Right lobe of liver (tissue), 6 donors: ENCODE data around the gene NKAIN2. TPM values are rescaled to one million over a fixed set of nuclear protein-coding genes. Genes with fewer than 3 reads are reported as not detected.

Experiments
- ATAC-seq, 4 donors: fragments of 200-7000 bp; cut with Tn5 transposase; one replicate each; pipeline ENCODE4 v1.9.1; 2020; ENCODE audit warnings: mild to moderate bottlenecking in 4 of 4, moderate library complexity in 4 of 4
- DNase-seq, 3 donors: peaks; one replicate each; pipeline ENCODE4 v3.0.0-alpha.2; 2020
- H3K27ac ChIP-seq, 3 donors: fragments of 200-600 bp; one replicate each; pipeline ENCODE4 v1.8.0; 2022
- H3K27me3 ChIP-seq, 2 donors: fragments of 200-600 bp; one replicate each; pipeline ENCODE4 v1.8.0; 2022
- H3K36me3 ChIP-seq, 4 donors: fragments of 200-600 bp; sonication (generic) in 1 of 4; one replicate each; pipeline versions ENCODE4 v1.5.1 to v1.8.0; 2017 to 2022; ENCODE audit warnings: control low read depth in 1 of 4
- H3K4me1 ChIP-seq, 4 donors: fragments of 200-600 bp; sonication (generic) in 1 of 4; one replicate each; pipeline versions ENCODE4 v1.5.1 to v1.8.0; 2017 to 2022; ENCODE audit warnings: control low read depth in 1 of 4
- H3K4me3 ChIP-seq, 3 donors: fragments of 200-600 bp; one replicate each; pipeline ENCODE4 v1.8.0; 2022
- H3K9me3 ChIP-seq, 4 donors: fragments of 200-600 bp; sonication (generic) in 1 of 4; one replicate each; pipeline versions ENCODE4 v1.5.1 to v1.8.0; 2017 to 2022; ENCODE audit warnings: control low read depth in 1 of 4
- POLR2A ChIP-seq: fragments of 450-650 bp; IDR thresholded peaks from one replicate; pipeline ENCODE4 v1.6.1; 2017; ENCODE audit warnings: antibody characterized with exemption, mild to moderate bottlenecking
- WGBS: methylation state at CpG from one replicate; pipeline ENCODE4 v1.1.6; 2018; ENCODE audit warnings: low coverage, low lambda C conversion rate; ENCODE audit not compliant: insufficient coverage; ENCODE audit errors: missing lambda C conversion rate; 5-methylcytosine and 5-hydroxymethylcytosine counted together
- intact Hi-C, 2 donors: fragments of 100-400 bp; cut with DNase I; formaldehyde crosslinking; loops; one replicate each; pipeline versions ENCODE4 v1.11.2 to v1.14.1; 2022
- total RNA-seq, 6 experiments: library from RNA; depleted of rRNA in 2 of 6; stranded (reverse); fragments of >200 nt in 2 of 6; fragmentation: NEBNext Ultra II Directional in 3 of 6; extraction: Animal tissue kit (Norgen Biotek cat#: 25700) in 3 of 6; gene quantifications; one replicate each; pipeline versions ENCODE4 v1.1.0 to v1.2.4, GENCODE V29; 2016 to 2023
- TF ChIP-seq, protein P1 (sequence below), 4 donors: fragments of 200-600 bp in 3 of 4; fragments of 450-650 bp in 1 of 4; IDR thresholded peaks; one replicate each; pipeline versions ENCODE4 v1.5.1 to v1.8.0; 2016 to 2022; ENCODE audit warnings: antibody characterized with exemption in 4 of 4, mild to moderate bottlenecking in 2 of 4
- donor health status: DM: no; HTN: yes; CAD: no.
- donor health status: DM: no; HTN: no; CAD: no.
- donor health status: DM: no; HTN: no; CAD: no.
- donor health status: DM: no; HTN: yes; CAD: no.
- donor health status: DM: no; HTN: yes; CAD: no.

NKAIN2 gene
- total RNA-seq, 6 experiments from 2014 or later: 0.16 to 0.28 TPM; not detected in 4

DNA sequence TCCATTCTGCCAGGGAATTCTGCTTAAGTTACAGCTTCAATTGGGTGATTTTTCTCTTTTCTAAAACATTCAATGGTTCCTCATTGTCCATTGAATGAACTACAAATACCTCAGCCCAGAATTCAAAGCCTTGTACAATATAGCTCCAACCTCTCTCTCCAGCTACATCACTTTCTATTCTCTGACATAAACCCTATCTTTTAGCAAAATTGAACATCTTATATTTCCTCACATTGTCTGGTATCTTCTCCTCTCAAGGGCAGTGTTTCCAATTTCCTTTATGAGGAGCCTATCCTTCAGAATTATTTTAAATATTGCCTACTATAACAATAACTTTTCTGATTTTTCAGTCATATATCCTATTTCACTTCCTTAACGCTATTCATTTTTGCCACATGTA lies 955.0 kb downstream of the NKAIN2 start:
- ATAC-seq: no peak
- Histone ChIP-seq H3K36me3 (no peaks in the 10 kb centered on the region), H3K27me3 (no peaks in the 10 kb centered on the region), H3K4me3 (no peak overlapping the region), H3K27ac (no peak overlapping the region), H3K9me3 (no peaks in the 10 kb centered on the region), H3K4me1 (no peaks in the 10 kb centered on the region)
- DNase-seq: no peak
- intact Hi-C loops: no loop called here
- no peak for TF ChIP-seq POLR2A
- TF ChIP-seq, protein P1, sequence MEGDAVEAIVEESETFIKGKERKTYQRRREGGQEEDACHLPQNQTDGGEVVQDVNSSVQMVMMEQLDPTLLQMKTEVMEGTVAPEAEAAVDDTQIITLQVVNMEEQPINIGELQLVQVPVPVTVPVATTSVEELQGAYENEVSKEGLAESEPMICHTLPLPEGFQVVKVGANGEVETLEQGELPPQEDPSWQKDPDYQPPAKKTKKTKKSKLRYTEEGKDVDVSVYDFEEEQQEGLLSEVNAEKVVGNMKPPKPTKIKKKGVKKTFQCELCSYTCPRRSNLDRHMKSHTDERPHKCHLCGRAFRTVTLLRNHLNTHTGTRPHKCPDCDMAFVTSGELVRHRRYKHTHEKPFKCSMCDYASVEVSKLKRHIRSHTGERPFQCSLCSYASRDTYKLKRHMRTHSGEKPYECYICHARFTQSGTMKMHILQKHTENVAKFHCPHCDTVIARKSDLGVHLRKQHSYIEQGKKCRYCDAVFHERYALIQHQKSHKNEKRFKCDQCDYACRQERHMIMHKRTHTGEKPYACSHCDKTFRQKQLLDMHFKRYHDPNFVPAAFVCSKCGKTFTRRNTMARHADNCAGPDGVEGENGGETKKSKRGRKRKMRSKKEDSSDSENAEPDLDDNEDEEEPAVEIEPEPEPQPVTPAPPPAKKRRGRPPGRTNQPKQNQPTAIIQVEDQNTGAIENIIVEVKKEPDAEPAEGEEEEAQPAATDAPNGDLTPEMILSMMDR (IDR thresholded peaks at IDR 0.05): no peak
- WGBS: 100% methylated on average over 1 of the region's 1 CpG

DNA sequence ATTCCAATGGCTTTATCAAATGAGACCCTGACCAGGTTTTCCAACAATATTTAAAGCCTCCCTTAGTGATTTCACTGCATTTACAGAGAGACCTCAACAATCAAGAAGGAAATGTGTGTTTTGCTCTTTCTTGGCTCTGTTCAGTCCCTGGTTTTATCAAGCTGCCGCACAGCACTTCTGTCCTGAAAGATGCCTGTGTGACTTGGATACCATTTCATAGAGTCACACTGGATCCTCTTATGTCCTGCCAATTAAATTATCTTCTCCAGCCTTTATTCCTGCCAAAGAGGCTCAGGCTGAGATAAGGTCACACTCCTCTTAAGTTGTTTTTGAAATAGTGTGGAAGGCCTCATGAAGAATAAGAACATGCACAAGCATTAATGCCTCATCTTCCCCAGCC lies 961.6 kb downstream of the NKAIN2 start:
- Histone ChIP-seq H3K36me3 (no peaks in the 10 kb centered on the region), H3K9me3 (no peaks in the 10 kb centered on the region), H3K27ac (no peak overlapping the region), H3K4me1 (no peaks in the 10 kb centered on the region), H3K27me3 (no peaks in the 10 kb centered on the region), H3K4me3 (no peak overlapping the region)
- DNase-seq (no peak), ATAC-seq (no peak)
- no peak for TF ChIP-seq POLR2A
- TF ChIP-seq, protein P1 (IDR thresholded peaks at IDR 0.05): no peak
- intact Hi-C loops: no loop called here
- 64% methylated on average over 1 of the region's 1 CpG for WGBS

DNA sequence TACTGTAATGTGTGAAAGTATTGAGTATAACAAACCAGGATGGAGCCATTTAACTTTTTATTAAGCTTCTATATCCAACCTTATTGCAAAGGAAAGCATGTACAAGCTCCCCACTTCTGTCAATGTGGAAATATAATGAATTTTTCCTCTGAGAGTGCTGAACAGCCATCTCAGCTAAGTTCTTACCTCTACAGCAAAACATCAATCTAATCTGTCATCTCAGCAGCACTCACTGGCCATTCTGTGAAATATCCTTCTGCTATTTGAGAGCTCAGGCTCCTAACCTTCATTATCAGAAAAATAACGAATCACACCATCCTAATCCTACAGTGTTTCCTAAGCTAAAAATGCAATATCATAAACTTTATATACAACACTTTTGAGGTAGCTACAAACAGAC lies 964.6 kb downstream of the NKAIN2 start:
- Histone ChIP-seq H3K9me3 (no peaks in the 10 kb centered on the region), H3K4me3 (no peak overlapping the region), H3K27me3 (no peaks in the 10 kb centered on the region), H3K36me3 (no peaks in the 10 kb centered on the region), H3K27ac (no peak overlapping the region), H3K4me1 (no peaks in the 10 kb centered on the region)
- DNase-seq: no peak
- TF ChIP-seq POLR2A: no peak
- TF ChIP-seq, protein P1 (IDR thresholded peaks at IDR 0.05): no peak
- intact Hi-C loops: no loop called here
- no peak for ATAC-seq
- 47% methylated on average over 1 of the region's 1 CpG for WGBS

DNA sequence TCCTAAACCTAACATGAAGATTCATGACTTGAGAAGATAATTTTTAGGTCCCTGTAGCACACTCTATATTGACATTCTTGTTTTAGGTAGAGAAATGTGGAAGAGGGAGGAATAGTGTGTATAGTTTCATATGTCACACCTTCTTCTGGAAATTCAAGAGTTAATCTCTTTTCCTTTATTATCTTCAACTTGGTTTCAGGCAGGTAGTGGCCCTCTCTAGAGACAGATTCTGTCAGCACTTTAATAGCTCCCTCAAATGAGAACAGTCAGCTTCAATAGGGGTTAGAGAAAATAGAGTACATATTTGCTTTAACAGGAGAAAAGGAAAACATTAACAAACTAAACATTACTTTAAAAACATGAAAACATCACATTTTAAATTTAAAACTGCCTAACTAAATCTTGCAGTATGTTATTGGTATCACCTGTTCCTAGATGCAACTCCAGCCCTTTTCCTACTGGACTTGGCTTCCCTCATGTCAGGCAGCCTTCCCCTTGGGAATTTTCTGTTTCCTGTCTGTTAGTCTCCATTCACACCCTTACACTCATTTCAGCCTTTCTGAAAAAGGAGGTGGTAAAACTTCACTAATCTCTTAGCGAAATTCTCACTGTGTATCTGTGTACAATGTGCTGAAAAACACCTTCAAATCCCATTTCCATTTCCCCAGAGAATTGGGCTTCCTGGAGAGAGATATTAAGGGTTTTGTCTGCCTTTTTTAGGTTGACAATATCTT lies 966.3 kb downstream of the NKAIN2 start:
- Histone ChIP-seq H3K36me3 (no peaks in the 10 kb centered on the region), H3K4me3 (no peak overlapping the region), H3K9me3 (no peaks in the 10 kb centered on the region), H3K27me3 (no peaks in the 10 kb centered on the region), H3K27ac (no peak overlapping the region), H3K4me1 (no peaks in the 10 kb centered on the region)
- TF ChIP-seq, protein P1 (IDR thresholded peaks at IDR 0.05): no peak
- no peak for TF ChIP-seq POLR2A
- DNase-seq: no peak
- WGBS: 47% methylated on average over 1 of the region's 1 CpG
- intact Hi-C loops: no loop called here
- ATAC-seq: no peak
